Esophagus muscularis mucosa (tissue), 4 donors: ENCODE measurements around the gene ULK4.

Experiments
- EP300 ChIP-seq: sonication (generic); formaldehyde crosslinking; IDR thresholded peaks from one replicate; pipeline ENCODE4 v1.6.1; 2017; ENCODE audit warnings: antibody characterized with exemption
- POLR2A ChIP-seq: fragments of 450-650 bp; IDR thresholded peaks from one replicate; pipeline ENCODE4 v1.6.1; 2017; ENCODE audit warnings: antibody characterized with exemption, moderate library complexity, mild to moderate bottlenecking, low read depth
- TF ChIP-seq, protein P1 (sequence below), 3 experiments: fragments of 200-600 bp in 2 of 3; fragments of 450-650 bp in 1 of 3; sonication (generic) in 2 of 3; IDR thresholded peaks; one replicate each; pipeline ENCODE4 v1.5.1; 2017 to 2019; ENCODE audit warnings: antibody characterized with exemption in 3 of 3, mild to moderate bottlenecking in 2 of 3, moderate library complexity in 1 of 3

DNA sequence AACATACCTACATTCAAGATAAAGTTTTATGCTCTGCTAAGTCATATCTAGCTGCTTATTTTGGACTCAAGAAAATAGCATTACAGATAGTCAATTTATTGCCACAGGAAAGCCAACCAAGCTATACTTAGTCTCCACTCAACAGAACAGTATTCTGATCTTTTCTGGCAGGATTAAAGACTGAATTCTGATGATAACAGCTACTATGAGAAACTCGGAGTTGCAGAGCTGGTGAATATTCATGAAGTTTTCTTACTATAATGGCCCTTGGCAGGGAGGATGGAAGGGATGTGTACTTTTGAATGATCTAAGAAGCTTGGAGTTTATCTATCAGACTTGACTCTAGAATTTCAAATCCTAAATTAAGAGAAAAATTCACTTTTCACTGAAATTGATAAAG lies 524.9 kb downstream of the ULK4 start:
- TF ChIP-seq, protein P1, sequence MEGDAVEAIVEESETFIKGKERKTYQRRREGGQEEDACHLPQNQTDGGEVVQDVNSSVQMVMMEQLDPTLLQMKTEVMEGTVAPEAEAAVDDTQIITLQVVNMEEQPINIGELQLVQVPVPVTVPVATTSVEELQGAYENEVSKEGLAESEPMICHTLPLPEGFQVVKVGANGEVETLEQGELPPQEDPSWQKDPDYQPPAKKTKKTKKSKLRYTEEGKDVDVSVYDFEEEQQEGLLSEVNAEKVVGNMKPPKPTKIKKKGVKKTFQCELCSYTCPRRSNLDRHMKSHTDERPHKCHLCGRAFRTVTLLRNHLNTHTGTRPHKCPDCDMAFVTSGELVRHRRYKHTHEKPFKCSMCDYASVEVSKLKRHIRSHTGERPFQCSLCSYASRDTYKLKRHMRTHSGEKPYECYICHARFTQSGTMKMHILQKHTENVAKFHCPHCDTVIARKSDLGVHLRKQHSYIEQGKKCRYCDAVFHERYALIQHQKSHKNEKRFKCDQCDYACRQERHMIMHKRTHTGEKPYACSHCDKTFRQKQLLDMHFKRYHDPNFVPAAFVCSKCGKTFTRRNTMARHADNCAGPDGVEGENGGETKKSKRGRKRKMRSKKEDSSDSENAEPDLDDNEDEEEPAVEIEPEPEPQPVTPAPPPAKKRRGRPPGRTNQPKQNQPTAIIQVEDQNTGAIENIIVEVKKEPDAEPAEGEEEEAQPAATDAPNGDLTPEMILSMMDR (IDR thresholded peaks at IDR 0.05), result no peak
- no peak for TF ChIP-seq EP300
- no peak for TF ChIP-seq POLR2A
